ENCODE measurements around the gene BTBD3.

- TF ChIP-seq POLR2A (IDR thresholded peaks at IDR 0.05; ENCODE audit: low read length): no peak
- TF ChIP-seq GATA1 (IDR thresholded peaks at IDR 0.05; ENCODE audit: low read depth, low read length): no peak
These were observed 8.8 kb downstream of the BTBD3 start for GRCh38 chr20:11926292-11926998.

All from erythroblast (primary cell).